Esophagus squamous epithelium (tissue), 5 donors: ENCODE data around the gene WEE1. TPM values are rescaled to one million over a fixed set of nuclear protein-coding genes. Genes with fewer than 3 reads are reported as not detected.

Experiments
- DNase-seq: peaks from one replicate; lab custom pipeline; 2025; lab: John Stamatoyannopoulos, UW
- H3K27ac ChIP-seq, 4 donors: fragments of 200-600 bp; sonication (generic); one replicate each; pipeline ENCODE4 v1.5.1; 2016 to 2019; ENCODE audit warnings: mild to moderate bottlenecking in 1 of 4
- H3K27me3 ChIP-seq, 4 donors: fragments of 200-600 bp; sonication (generic); 1 replicate in 3 of 4; 2 replicates in 1 of 4; pipeline versions ENCODE4 v1.5.1 to v1.6.0; 2017 to 2021; ENCODE audit warnings: antibody characterized with exemption in 1 of 4
- H3K36me3 ChIP-seq, 3 donors: fragments of 200-600 bp; sonication (generic); one replicate each; pipeline ENCODE4 v1.5.1; 2016 to 2019
- H3K4me1 ChIP-seq, 3 donors: fragments of 200-600 bp; sonication (generic); one replicate each; pipeline ENCODE4 v1.5.1; 2017 to 2019
- H3K4me3 ChIP-seq, 4 donors: fragments of 200-600 bp; sonication (generic); 1 replicate in 3 of 4; 2 replicates in 1 of 4; pipeline ENCODE4 v1.5.1; 2016 to 2019; ENCODE audit warnings: mild to moderate bottlenecking in 2 of 4, moderate library complexity in 1 of 4
- H3K9me3 ChIP-seq, 3 donors: fragments of 200-600 bp; sonication (generic); one replicate each; pipeline ENCODE4 v1.5.1; 2016 to 2019
- CTCF ChIP-seq, 6 experiments: fragments of 450-650 bp in 4 of 6; fragments of 200-600 bp in 2 of 6; sonication (generic) in 2 of 6; IDR thresholded peaks; one replicate each; pipeline ENCODE4 v1.5.1; 2016 to 2019; ENCODE audit warnings: antibody characterized with exemption in 6 of 6, mild to moderate bottlenecking in 4 of 6, moderate library complexity in 4 of 6
- POLR2A ChIP-seq, 4 donors: fragments of 450-650 bp; IDR thresholded peaks; one replicate each; pipeline ENCODE4 v1.6.1; 2017; ENCODE audit warnings: antibody characterized with exemption in 4 of 4, mild to moderate bottlenecking in 4 of 4, moderate library complexity in 3 of 4
- WGBS, 2 donors: methylation state at CpG; one replicate each; pipeline ENCODE4 v1.1.5; 2018; 5-methylcytosine and 5-hydroxymethylcytosine counted together
- intact Hi-C: fragments of 100-400 bp; cut with DNase I; formaldehyde crosslinking; loops from one replicate; pipeline ENCODE4 v1.15.0; 2022
- total RNA-seq, 4 donors: library from RNA; depleted of rRNA; stranded (reverse); fragments of >200 nt; gene quantifications; one replicate each; pipeline ENCODE4 v1.1.0, GENCODE V29; 2016
- donor health status: DM: yes; HTN: yes; CAD: no.

WEE1 gene
- total RNA-seq, 4 donors from 2014 or later, result 20.1 to 38.7 (median 36.5) TPM

- Histone ChIP-seq H3K27ac (peak overlapping the region; percentile 88 to 98 (median 96)), H3K4me3 (peak overlapping the region; percentile 31 to 69 (median 49)), H3K4me1 (peaks cover 7 to 29% (median 14%) of the 10 kb centered on the region in 3 donors), H3K9me3 (no peaks in the 10 kb centered on the region), H3K27me3 (no peaks in the 10 kb centered on the region), H3K36me3 (no peaks in the 10 kb centered on the region)
- DNase-seq, result peak; percentile 45
- TF ChIP-seq POLR2A (IDR thresholded peaks at IDR 0.05) (peak in 1 of 4 donors; percentile 60), CTCF (IDR thresholded peaks at IDR 0.05) (peak; percentile 89 to 98 (median 97))
- 0% methylated on average over 16 to 22 of the region's 35 CpGs for WGBS, 2 donors
- intact Hi-C loops, result loop anchor here (5.0 kb wide), 1 partner anchor 76 kb away; no protein-coding TSS in a partner anchor
Measured at GRCh38 chr11:9613118-9613829, 39.8 kb downstream of the WEE1 start.

GRCh38 chr11:9613830-9614762 is 40.6 kb downstream of the WEE1 start:
- Histone ChIP-seq H3K4me3 (peak overlapping the region; percentile 31 to 69 (median 49)), H3K27ac (peak overlapping the region; percentile 88 to 98 (median 96)), H3K27me3 (no peaks in the 10 kb centered on the region), H3K4me1 (peaks cover 7 to 29% (median 14%) of the 10 kb centered on the region in 3 donors), H3K36me3 (no peaks in the 10 kb centered on the region), H3K9me3 (no peaks in the 10 kb centered on the region)
- peak; percentile 82 to 92 (median 88) for TF ChIP-seq CTCF (IDR thresholded peaks at IDR 0.05)
- peak in 2 of 4 donors; percentile 34 to 55 for TF ChIP-seq POLR2A (IDR thresholded peaks at IDR 0.05)
- WGBS, 2 donors, result 1% methylated on average over 20 to 26 of the region's 54 CpGs
- intact Hi-C loops, result loop anchor here (5.0 kb wide), 1 partner anchor 77 kb away; no protein-coding TSS in a partner anchor
- DNase-seq, result peak; percentile 32

GRCh38 chr11:9615031-9615451 is 41.6 kb downstream of the WEE1 start:
- intact Hi-C loops, result no loop called here
- 81 to 86% methylated on average over 2 of the region's 2 CpGs for WGBS, 2 donors
- H3K4me1 ChIP-seq, result peaks cover 7 to 29% (median 14%) of the 10 kb centered on the region in 3 donors
- H3K36me3 ChIP-seq, result no peaks in the 10 kb centered on the region
- peak overlapping the region in 1 of 4 donors; percentile 69 for H3K4me3 ChIP-seq
- no peak for DNase-seq
- H3K9me3 ChIP-seq, result no peaks in the 10 kb centered on the region
- TF ChIP-seq POLR2A (IDR thresholded peaks at IDR 0.05), result no peak
- no peak for TF ChIP-seq CTCF (IDR thresholded peaks at IDR 0.05)
- H3K27ac ChIP-seq, result peak overlapping the region in 3 of 4 donors; percentile 96 to 98 (median 97)
- H3K27me3 ChIP-seq, result no peaks in the 10 kb centered on the region

GRCh38 chr11:9616042-9616675 is 42.7 kb downstream of the WEE1 start:
- WGBS, 2 donors, result 38 to 60% methylated on average over 2 of the region's 2 CpGs
- DNase-seq, result no peak

More at GRCh38 chr11:9616042-9616675, 42.7 kb downstream of the WEE1 start:
- H3K36me3 ChIP-seq, result no peaks in the 10 kb centered on the region
- intact Hi-C loops, result loop anchor here (2.0 kb wide), 1 partner anchor 129 kb away; no protein-coding TSS in a partner anchor
- H3K27me3 ChIP-seq, result no peaks in the 10 kb centered on the region
- TF ChIP-seq CTCF (IDR thresholded peaks at IDR 0.05) (no peak), POLR2A (IDR thresholded peaks at IDR 0.05) (no peak)
- no peak overlapping the region for H3K27ac ChIP-seq
- H3K4me3 ChIP-seq, result no peak overlapping the region
- H3K4me1 ChIP-seq, result peaks cover 7 to 29% (median 14%) of the 10 kb centered on the region in 3 donors
- H3K9me3 ChIP-seq, result no peaks in the 10 kb centered on the region
